Fibroblast of lung (primary cell): ENCODE data around the gene CAMSAP2. TPM values are rescaled to one million over a fixed set of nuclear protein-coding genes. Genes with fewer than 3 reads are reported as not detected.

Experiments used
- DNase-seq, 2 donors: peaks; one replicate each; pipeline versions ENCODE4 v3.0.0 to v3.0.0-alpha.2; 2010; ENCODE audit warnings: low read depth in 2 of 2
- H2AFZ ChIP-seq: 2 replicates; pipeline ENCODE4 v1.5.1; 2012; ENCODE audit warnings: low read length, control low read depth, inconsistent platforms
- H3K27ac ChIP-seq: 2 replicates; pipeline ENCODE4 v1.5.1; 2011; ENCODE audit warnings: low read length, control low read depth; ENCODE audit not compliant: insufficient read depth
- H3K27me3 ChIP-seq: 2 replicates; pipeline ENCODE4 v1.5.1; 2011; ENCODE audit warnings: mild to moderate bottlenecking, low read length; ENCODE audit not compliant: control insufficient read depth, insufficient read depth
- H3K36me3 ChIP-seq: 2 replicates; pipeline ENCODE4 v1.5.1; 2011; ENCODE audit warnings: low read length; ENCODE audit not compliant: control insufficient read depth, insufficient read depth
- H3K4me1 ChIP-seq: 2 replicates; pipeline ENCODE4 v1.5.1; 2011; ENCODE audit warnings: low read length; ENCODE audit not compliant: control insufficient read depth, insufficient read depth; ENCODE audit errors: extremely low read depth
- H3K4me2 ChIP-seq: 2 replicates; pipeline ENCODE4 v1.5.1; 2011; ENCODE audit warnings: low read length, control low read depth; ENCODE audit not compliant: insufficient read depth; ENCODE audit errors: extremely low read depth
- H3K4me3 ChIP-seq, 4 experiments: fragments of 200-600 bp in 1 of 4; sonication (generic) in 1 of 4; replicated peaks in 1 of 4; 2 replicates each; pipeline ENCODE4 v1.5.1; 2011 to 2016; ENCODE audit warnings: low read length in 4 of 4, low read depth in 3 of 4, mild to moderate bottlenecking in 3 of 4, control low read depth in 2 of 4, inconsistent platforms in 1 of 4, mixed read lengths in 1 of 4; ENCODE audit not compliant: insufficient read depth in 1 of 4; ENCODE audit errors: control extremely low read depth in 1 of 4
- H3K79me2 ChIP-seq: 2 replicates; pipeline ENCODE4 v1.5.1; 2012; ENCODE audit warnings: mild to moderate bottlenecking, low read length, inconsistent platforms; ENCODE audit not compliant: control insufficient read depth, insufficient read depth
- H3K9ac ChIP-seq: 2 replicates; pipeline ENCODE4 v1.5.1; 2011; ENCODE audit warnings: mild to moderate bottlenecking, low read length, control low read depth; ENCODE audit not compliant: insufficient read depth
- H3K9me3 ChIP-seq: 2 replicates; pipeline ENCODE4 v1.5.1; 2012; ENCODE audit warnings: low read depth, low read length; ENCODE audit not compliant: control insufficient read depth, insufficient read depth
- H4K20me1 ChIP-seq: 2 replicates; pipeline ENCODE4 v1.5.1; 2011; ENCODE audit warnings: low read length; ENCODE audit not compliant: control insufficient read depth, insufficient read depth; ENCODE audit errors: extremely low read depth
- CTCF ChIP-seq, 2 donors: IDR thresholded peaks in 1 of 2; conservative IDR thresholded peaks in 1 of 2; 1 replicate in 1 of 2; 2 replicates in 1 of 2; pipeline ENCODE4 v1.5.1; 2011 to 2012; ENCODE audit warnings: low read length in 2 of 2, control low read depth in 1 of 2, inconsistent platforms in 1 of 2, low read depth in 1 of 2, mild to moderate bottlenecking in 1 of 2
- EZH2 ChIP-seq: IDR thresholded peaks from 2 replicates; pipeline ENCODE4 v1.5.1; 2012; ENCODE audit warnings: low read length, control low read depth, mild to moderate bottlenecking; ENCODE audit errors: missing control alignments
- polyA plus RNA-seq, 2 donors: library from polyadenylated mRNA; depleted of rRNA in 1 of 2; stranded (reverse) in 1 of 2; unstranded in 1 of 2; fragments of >200 nt; gene quantifications; 2 replicates each; pipeline ENCODE4 v1.2.1, GENCODE V29; 2011 to 2012; ENCODE audit warnings: missing spikeins in 1 of 2
- total RNA-seq: library from RNA; depleted of rRNA; stranded (reverse); fragments of >200 nt; gene quantifications from 2 replicates; pipeline ENCODE4 v1.2.1, GENCODE V29; 2014

The CAMSAP2 gene
- total and polyA plus RNA-seq, 2 donors (not counting 1 experiment from before 2014, with no cell fraction given), result 22.3 to 32.5 TPM

DNA sequence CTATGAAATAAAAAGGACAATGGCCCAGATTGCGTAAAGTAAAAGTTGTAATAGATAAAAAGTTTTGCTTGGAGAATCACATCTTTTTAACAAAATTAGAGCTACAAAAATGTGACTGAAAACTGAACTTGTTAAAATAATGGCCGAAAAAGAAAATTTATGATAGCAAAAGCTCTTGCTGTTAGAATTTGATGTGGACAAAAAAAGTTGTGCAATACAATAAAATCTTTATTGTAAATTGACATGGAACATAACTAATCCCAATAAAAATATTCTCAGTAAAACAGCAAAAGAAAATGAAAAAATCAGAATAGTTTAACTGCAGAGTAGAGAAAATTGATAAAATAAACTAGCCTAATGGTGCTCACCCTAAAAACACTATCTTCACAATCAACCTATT is 11.4 kb upstream of the CAMSAP2 start:
- H3K9ac ChIP-seq, result no peak overlapping the region
- H3K9me3 ChIP-seq, result no peaks in the 10 kb centered on the region
- H3K4me3 ChIP-seq, result no peak overlapping the region
- no peak overlapping the region for H3K4me2 ChIP-seq
- no peaks in the 10 kb centered on the region for H4K20me1 ChIP-seq
- H3K79me2 ChIP-seq, result no peaks in the 10 kb centered on the region
- H3K27ac ChIP-seq, result no peak overlapping the region
- no peaks in the 10 kb centered on the region for H3K27me3 ChIP-seq
- no peak overlapping the region for H2AFZ ChIP-seq
- TF ChIP-seq EZH2, result no peak
- no peak for TF ChIP-seq CTCF (conservative IDR thresholded peaks at IDR 0.05 in 1 of 2, IDR thresholded peaks at IDR 0.05 in 1 of 2; ENCODE audit: low read depth in 1 of 2, low read length in 2 of 2)
- DNase-seq, result no peak
- no peaks in the 10 kb centered on the region for H3K36me3 ChIP-seq
- H3K4me1 ChIP-seq, result no peaks in the 10 kb centered on the region

GRCh38 chr1:200729863-200730262 is 8.8 kb upstream of the CAMSAP2 start:
- TF ChIP-seq EZH2, result no peak
- no peak for TF ChIP-seq CTCF (conservative IDR thresholded peaks at IDR 0.05 in 1 of 2, IDR thresholded peaks at IDR 0.05 in 1 of 2; ENCODE audit: low read depth in 1 of 2, low read length in 2 of 2)

GRCh38 chr1:200731654-200732332 is 6.9 kb upstream of the CAMSAP2 start:
- TF ChIP-seq CTCF (conservative IDR thresholded peaks at IDR 0.05 in 1 of 2, IDR thresholded peaks at IDR 0.05 in 1 of 2; ENCODE audit: low read depth in 1 of 2, low read length in 2 of 2) (no peak), EZH2 (no peak)
- DNase-seq, result no peak
- H2AFZ ChIP-seq, result no peak overlapping the region

More at GRCh38 chr1:200729863-200730262, 8.8 kb upstream of the CAMSAP2 start:
- Histone ChIP-seq H3K4me3 (peak overlapping the region in 1 of 4 experiments; percentile 7), H3K9me3 (no peaks in the 10 kb centered on the region), H2AFZ (peak overlapping the region; percentile 87), H3K9ac (no peak overlapping the region), H3K27me3 (no peaks in the 10 kb centered on the region), H3K4me2 (peak overlapping the region; percentile 54), H3K27ac (peak overlapping the region; percentile 45), H4K20me1 (no peaks in the 10 kb centered on the region), H3K79me2 (no peaks in the 10 kb centered on the region), H3K4me1 (no peaks in the 10 kb centered on the region), H3K36me3 (no peaks in the 10 kb centered on the region)
- DNase-seq, result no peak

More at GRCh38 chr1:200731654-200732332, 6.9 kb upstream of the CAMSAP2 start:
- H3K79me2 ChIP-seq, result no peaks in the 10 kb centered on the region
- no peak overlapping the region for H3K4me3 ChIP-seq
- no peaks in the 10 kb centered on the region for H3K4me1 ChIP-seq
- no peaks in the 10 kb centered on the region for H3K36me3 ChIP-seq
- no peak overlapping the region for H3K9ac ChIP-seq
- H3K4me2 ChIP-seq, result no peak overlapping the region
- H4K20me1 ChIP-seq, result no peaks in the 10 kb centered on the region
- no peaks in the 10 kb centered on the region for H3K27me3 ChIP-seq
- H3K27ac ChIP-seq, result no peak overlapping the region
- H3K9me3 ChIP-seq, result no peaks in the 10 kb centered on the region
